HEK293T (cell line): ENCODE data around the gene NDEL1.

ENCODE experiments used
- CTCF ChIA-PET: fragments of 350-600 bp; formaldehyde crosslinking; extraction: SDS; loops from one replicate; lab custom pipeline; 2021; ENCODE audit warnings: antibody characterized with exemption, inconsistent platforms; lab: Yijun Ruan, JAX
- POLR2A ChIA-PET: fragments of 350-600 bp; formaldehyde crosslinking; extraction: SDS; loops from one replicate; lab custom pipeline; 2020; ENCODE audit warnings: antibody characterized with exemption, inconsistent platforms; lab: Yijun Ruan, JAX
- DNase-seq: peaks from one replicate; pipeline ENCODE4 v3.0.0; 2012; ENCODE audit warnings: mixed read lengths; ENCODE audit errors: extremely low spot score
- ARNT ChIP-seq: fragments of 450-650 bp; IDR thresholded peaks from 2 replicates; pipeline ENCODE4 v1.6.1; 2017; ENCODE audit warnings: mild to moderate bottlenecking
- BHLHE40 ChIP-seq: fragments of 450-650 bp; IDR thresholded peaks from 2 replicates; pipeline ENCODE4 v1.6.1; 2016; ENCODE audit warnings: mild to moderate bottlenecking, moderate library complexity, borderline replicate concordance
- CTBP1 ChIP-seq: fragments of 450-650 bp; IDR thresholded peaks from 2 replicates; pipeline ENCODE4 v1.6.1; 2016; ENCODE audit warnings: borderline replicate concordance
- ELF4 ChIP-seq: fragments of 450-650 bp; IDR thresholded peaks from 2 replicates; pipeline ENCODE4 v1.6.1; 2017; ENCODE audit warnings: antibody characterized with exemption
- FOXA1 ChIP-seq: fragments of 450-650 bp; IDR thresholded peaks from 2 replicates; pipeline ENCODE4 v1.6.1; 2016; ENCODE audit warnings: mild to moderate bottlenecking
- FOXK2 ChIP-seq: fragments of 450-650 bp; IDR thresholded peaks from 2 replicates; pipeline ENCODE4 v1.6.1; 2016; ENCODE audit warnings: mild to moderate bottlenecking
- FOXM1 ChIP-seq: fragments of 450-650 bp; IDR thresholded peaks from 2 replicates; pipeline ENCODE4 v1.6.1; 2017; ENCODE audit warnings: mild to moderate bottlenecking, borderline replicate concordance
- HDGF ChIP-seq: fragments of 450-650 bp; IDR thresholded peaks from 2 replicates; pipeline ENCODE4 v1.6.1; 2017; ENCODE audit warnings: antibody characterized with exemption, borderline replicate concordance
- L3MBTL2 ChIP-seq: fragments of 450-650 bp; conservative IDR thresholded peaks from 2 replicates; pipeline ENCODE4 v1.6.1; 2016; ENCODE audit warnings: mild to moderate bottlenecking
- LEF1 ChIP-seq: fragments of 450-650 bp; IDR thresholded peaks from 2 replicates; pipeline ENCODE4 v1.6.1; 2017; ENCODE audit warnings: mild to moderate bottlenecking, borderline replicate concordance
- NFRKB ChIP-seq: fragments of 450-650 bp; IDR thresholded peaks from 2 replicates; pipeline ENCODE4 v1.6.1; 2016; ENCODE audit warnings: mild to moderate bottlenecking, moderate library complexity
- PKNOX1 ChIP-seq: fragments of 450-650 bp; IDR thresholded peaks from 2 replicates; pipeline ENCODE4 v1.6.1; 2016
- SP1 ChIP-seq: fragments of 450-650 bp; IDR thresholded peaks from 2 replicates; pipeline ENCODE4 v1.6.1; 2017
- SUZ12 ChIP-seq: fragments of 450-650 bp; IDR thresholded peaks from 2 replicates; pipeline ENCODE4 v1.6.1; 2016; ENCODE audit warnings: mild to moderate bottlenecking
- TARDBP ChIP-seq: fragments of 450-650 bp; IDR thresholded peaks from 2 replicates; pipeline ENCODE4 v1.6.1; 2016
- ZNF384 ChIP-seq: fragments of 450-650 bp; IDR thresholded peaks from 2 replicates; pipeline ENCODE4 v1.6.1; 2016

The NDEL1 gene

GRCh38 chr17:8476741-8477140 is 41.1 kb downstream of the NDEL1 start:
- ChIA-PET POLR2A (no interaction called here), CTCF (no interaction called here)
- no peak for TF ChIP-seq FOXM1
- TF ChIP-seq LEF1: no peak
- no peak for TF ChIP-seq ZNF384
- TF ChIP-seq CTBP1: no peak
- TF ChIP-seq FOXK2: no peak
- no peak for TF ChIP-seq SUZ12
- TF ChIP-seq SP1: no peak
- no peak for TF ChIP-seq NFRKB
- TF ChIP-seq ARNT: no peak
- TF ChIP-seq TARDBP: no peak
- no peak for TF ChIP-seq ELF4
- no peak for TF ChIP-seq L3MBTL2
- no peak for TF ChIP-seq PKNOX1
- TF ChIP-seq FOXA1: no peak
- no peak for TF ChIP-seq HDGF
- no peak for TF ChIP-seq BHLHE40
- no peak for DNase-seq

GRCh38 chr17:8477171-8477570 is 41.5 kb downstream of the NDEL1 start:
- POLR2A ChIA-PET: no interaction called here
- CTCF ChIA-PET: no interaction called here
- TF ChIP-seq ZNF384 (no peak), LEF1 (no peak), HDGF (no peak), SUZ12 (no peak)
- DNase-seq: no peak

GRCh38 chr17:8477715-8478441 is 42.2 kb downstream of the NDEL1 start:
- DNase-seq: no peak
- ChIA-PET POLR2A (no interaction called here), CTCF (interaction anchor here (0.5 kb wide), 1 partner anchor 257 kb away, joined by 3 read pairs; no protein-coding TSS in a partner anchor)
- TF ChIP-seq SUZ12 (no peak), BHLHE40 (no peak), PKNOX1 (no peak), FOXM1 (no peak), NFRKB (no peak), ELF4 (no peak), ARNT (no peak), LEF1 (no peak), CTBP1 (no peak), ZNF384 (no peak), TARDBP (no peak), HDGF (no peak), FOXK2 (no peak), FOXA1 (no peak), L3MBTL2 (no peak), SP1 (no peak)

- no peak for DNase-seq
- TF ChIP-seq BHLHE40 (no peak), FOXK2 (no peak), L3MBTL2 (no peak), SP1 (no peak), ARNT (no peak), FOXA1 (no peak), NFRKB (no peak), LEF1 (no peak), CTBP1 (no peak)
- POLR2A ChIA-PET: no interaction called here
- CTCF ChIA-PET: no interaction called here
Observed at GRCh38 chr17:8479431-8479947, 43.8 kb downstream of the NDEL1 start.

GRCh38 chr17:8480011-8480976 is 44.6 kb downstream of the NDEL1 start:
- TF ChIP-seq FOXM1 (no peak), HDGF (no peak)
- ChIA-PET POLR2A (interaction anchor here (0.7 kb wide), 1 partner anchor 97 kb away, joined by 3 read pairs; the partner anchor contains the start of gene RPL26), CTCF (interaction anchor here (0.6 kb wide), 1 partner anchor 657 kb away, joined by 3 read pairs; no protein-coding TSS in a partner anchor)
- DNase-seq: no peak

- ChIA-PET CTCF (no interaction called here), POLR2A (no interaction called here)
- no peak for DNase-seq
- no peak for TF ChIP-seq FOXA1
- no peak for TF ChIP-seq FOXM1
- TF ChIP-seq NFRKB: no peak
- TF ChIP-seq ZNF384: no peak
- no peak for TF ChIP-seq ARNT
- TF ChIP-seq CTBP1: no peak
- TF ChIP-seq PKNOX1: no peak
- TF ChIP-seq SP1: no peak
- no peak for TF ChIP-seq TARDBP
- no peak for TF ChIP-seq BHLHE40
- TF ChIP-seq LEF1: no peak
- no peak for TF ChIP-seq ELF4
- TF ChIP-seq L3MBTL2: no peak
- no peak for TF ChIP-seq SUZ12
- no peak for TF ChIP-seq FOXK2
- TF ChIP-seq HDGF: no peak
Observed at GRCh38 chr17:8481089-8481488, 45.4 kb downstream of the NDEL1 start.
